Stomach smooth muscle (tissue), 2 donors: Measurements from ENCODE around the gene SLC43A2.

Experiments
- H3K27ac ChIP-seq: one replicate; pipeline ENCODE4 v1.7.0; 2013; ENCODE audit warnings: mild to moderate bottlenecking, low read length, inconsistent platforms
- H3K27me3 ChIP-seq, 2 donors: one replicate each; pipeline ENCODE4 v1.7.0; 2013; ENCODE audit warnings: low read length in 2 of 2; ENCODE audit not compliant: insufficient read depth in 2 of 2, control insufficient read depth in 1 of 2
- H3K36me3 ChIP-seq, 2 donors: one replicate each; pipeline ENCODE4 v1.7.0; 2013; ENCODE audit warnings: low read length in 2 of 2; ENCODE audit not compliant: control insufficient read depth in 2 of 2, insufficient read depth in 2 of 2
- H3K4me1 ChIP-seq: one replicate; pipeline ENCODE4 v1.7.0; 2013; ENCODE audit warnings: low read length; ENCODE audit not compliant: control insufficient read depth, insufficient read depth
- H3K4me3 ChIP-seq, 2 donors: one replicate each; pipeline ENCODE4 v1.7.0; 2013; ENCODE audit warnings: low read length in 2 of 2
- H3K9ac ChIP-seq, 2 donors: one replicate each; pipeline ENCODE4 v1.7.0; 2013; ENCODE audit warnings: low read length in 2 of 2, mild to moderate bottlenecking in 1 of 2
- H3K9me3 ChIP-seq, 2 donors: one replicate each; pipeline ENCODE4 v1.7.0; 2013; ENCODE audit warnings: low read length in 2 of 2; ENCODE audit not compliant: control insufficient read depth in 2 of 2
- donor health status: healthy.
- donor health status: Pancreatic carcinoma.

The SLC43A2 gene

DNA sequence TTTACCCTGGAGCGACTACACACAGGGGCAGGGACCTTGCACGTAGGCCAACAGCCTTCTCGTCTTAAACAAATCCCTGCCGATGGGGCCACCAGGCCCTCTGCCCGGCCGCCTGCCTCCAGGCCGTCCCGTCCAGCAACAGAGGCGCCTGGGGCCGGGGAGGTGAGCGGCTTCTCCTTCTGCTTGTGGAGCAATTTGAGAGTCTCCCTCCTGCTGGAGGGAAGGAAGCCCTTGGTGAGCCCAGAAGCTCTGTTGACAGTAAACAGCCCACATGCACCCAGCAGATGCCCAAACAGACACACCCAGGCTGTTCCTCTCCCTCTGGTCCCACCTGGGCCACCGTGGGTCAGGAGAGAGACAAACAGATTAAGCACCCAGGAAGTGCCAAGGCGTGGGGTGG is 8.1 kb downstream of the SLC43A2 start:
- H3K4me3 ChIP-seq = no peak overlapping the region
- peaks cover 0 to 3% of the 10 kb centered on the region in 2 donors for H3K36me3 ChIP-seq
- no peak overlapping the region for H3K9ac ChIP-seq
- H3K9me3 ChIP-seq = no peaks in the 10 kb centered on the region
- no peaks in the 10 kb centered on the region for H3K4me1 ChIP-seq
- H3K27me3 ChIP-seq = no peaks in the 10 kb centered on the region
- no peak overlapping the region for H3K27ac ChIP-seq

DNA sequence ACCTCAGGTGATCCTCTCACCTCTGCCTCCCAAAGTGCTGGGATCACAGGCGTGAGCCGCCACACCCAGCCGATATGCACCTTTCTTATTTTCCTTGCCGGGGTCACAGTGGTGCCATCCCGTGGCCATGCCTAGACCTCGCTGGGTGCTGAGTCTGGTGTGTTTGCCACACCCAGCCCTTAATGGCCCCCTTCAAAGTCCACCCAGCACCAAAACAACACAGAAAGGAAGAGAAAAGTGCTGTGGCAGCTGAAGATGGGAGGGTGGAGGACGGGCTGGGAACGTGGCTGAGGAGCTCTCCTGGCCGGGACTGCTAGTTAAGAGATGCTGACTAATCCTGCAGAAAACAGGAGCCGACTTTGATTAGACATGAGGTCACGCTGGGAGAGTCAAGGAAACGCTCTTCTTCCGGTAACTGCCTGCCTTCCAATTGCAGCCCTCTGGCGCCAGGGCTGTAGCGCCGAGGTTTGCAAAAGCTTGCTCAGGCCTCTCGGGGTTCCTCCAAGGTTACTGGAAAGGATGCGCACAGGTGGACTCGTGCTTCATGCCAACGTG is 10.9 kb downstream of the SLC43A2 start:
- no peak overlapping the region for H3K9ac ChIP-seq
- H3K4me3 ChIP-seq = no peak overlapping the region
- H3K27ac ChIP-seq = no peak overlapping the region

DNA sequence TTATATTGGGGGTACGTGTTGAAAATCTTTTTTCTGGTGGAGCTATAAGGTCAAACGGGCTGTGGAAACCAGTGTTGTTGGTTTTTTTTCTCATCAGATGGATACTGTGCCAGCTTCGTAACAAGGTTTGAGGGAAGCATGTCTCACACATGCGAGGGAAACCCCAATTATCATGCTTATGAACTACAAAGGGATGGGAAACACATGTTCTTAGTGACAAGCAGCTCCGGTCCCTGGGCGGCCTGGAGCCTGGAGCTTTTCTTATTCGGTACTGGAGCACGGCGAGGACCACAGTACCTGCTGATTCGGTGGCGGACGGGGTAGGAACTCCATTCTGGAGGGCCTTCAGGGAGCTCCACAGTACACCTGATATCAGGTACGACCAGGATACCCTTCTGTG is 12.5 kb downstream of the SLC43A2 start:
- H3K27me3 ChIP-seq = no peaks in the 10 kb centered on the region
- H3K4me3 ChIP-seq = no peak overlapping the region
- H3K9ac ChIP-seq = no peak overlapping the region
- no peak overlapping the region for H3K27ac ChIP-seq
- H3K4me1 ChIP-seq = no peaks in the 10 kb centered on the region
- H3K9me3 ChIP-seq = no peaks in the 10 kb centered on the region
- peaks cover 0 to 3% of the 10 kb centered on the region in 2 donors for H3K36me3 ChIP-seq

More for the DNA sequence above, 10.9 kb downstream of the SLC43A2 start:
- no peaks in the 10 kb centered on the region for H3K4me1 ChIP-seq
- H3K27me3 ChIP-seq = no peaks in the 10 kb centered on the region
- no peaks in the 10 kb centered on the region for H3K9me3 ChIP-seq
- H3K36me3 ChIP-seq = peaks cover 0 to 3% of the 10 kb centered on the region in 2 donors

DNA sequence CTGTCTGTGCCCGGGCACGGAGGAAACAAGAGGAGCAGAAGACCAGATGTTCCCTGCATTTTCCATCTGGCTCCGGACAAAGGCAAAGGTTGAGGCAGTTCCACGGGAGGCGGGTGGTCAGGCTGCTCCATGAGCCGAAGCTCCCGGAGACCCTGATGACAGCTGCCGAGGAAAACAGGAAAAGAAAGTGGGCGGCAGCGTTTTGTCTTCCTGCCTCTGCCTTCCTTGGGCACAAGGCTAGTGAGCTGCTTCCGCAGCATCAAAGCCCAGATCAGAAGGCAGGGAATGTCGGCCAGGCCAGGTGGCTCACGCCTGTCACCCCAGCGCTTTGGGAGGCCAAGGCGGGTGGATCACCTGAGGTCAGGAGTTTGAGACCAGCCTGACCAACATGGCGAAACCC is 16.2 kb downstream of the SLC43A2 start:
- no peak overlapping the region for H3K9ac ChIP-seq
- H3K36me3 ChIP-seq = peaks cover 0 to 3% of the 10 kb centered on the region in 2 donors
- H3K27me3 ChIP-seq = no peaks in the 10 kb centered on the region
- no peaks in the 10 kb centered on the region for H3K9me3 ChIP-seq
- H3K4me3 ChIP-seq = no peak overlapping the region
- no peaks in the 10 kb centered on the region for H3K4me1 ChIP-seq
- H3K27ac ChIP-seq = no peak overlapping the region

DNA sequence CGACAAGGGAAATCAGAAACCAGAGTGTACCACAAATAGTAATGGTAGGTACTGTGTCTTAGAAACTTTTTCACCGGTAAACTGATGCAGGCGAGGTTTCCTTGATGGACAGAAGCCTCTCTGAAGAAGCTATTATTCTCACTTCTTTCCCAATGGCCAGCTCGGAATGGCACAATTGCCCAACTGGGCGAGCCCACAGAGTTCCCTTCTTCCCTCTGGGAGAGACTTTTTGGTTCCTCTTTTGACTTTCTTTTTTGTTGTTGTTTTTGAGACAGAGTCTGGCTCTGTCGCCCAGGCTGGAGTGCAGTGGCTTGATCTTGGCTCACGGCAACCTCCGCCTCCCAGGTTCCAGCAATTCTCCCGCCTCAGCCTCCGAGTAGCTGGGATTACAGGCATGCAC is 16.9 kb downstream of the SLC43A2 start:
- H3K9ac ChIP-seq = no peak overlapping the region
- H3K27ac ChIP-seq = no peak overlapping the region
- no peaks in the 10 kb centered on the region for H3K27me3 ChIP-seq
- no peaks in the 10 kb centered on the region for H3K9me3 ChIP-seq
- H3K36me3 ChIP-seq = peaks cover 0 to 3% of the 10 kb centered on the region in 2 donors
- H3K4me3 ChIP-seq = no peak overlapping the region
- peaks cover 2% of the 10 kb centered on the region for H3K4me1 ChIP-seq

DNA sequence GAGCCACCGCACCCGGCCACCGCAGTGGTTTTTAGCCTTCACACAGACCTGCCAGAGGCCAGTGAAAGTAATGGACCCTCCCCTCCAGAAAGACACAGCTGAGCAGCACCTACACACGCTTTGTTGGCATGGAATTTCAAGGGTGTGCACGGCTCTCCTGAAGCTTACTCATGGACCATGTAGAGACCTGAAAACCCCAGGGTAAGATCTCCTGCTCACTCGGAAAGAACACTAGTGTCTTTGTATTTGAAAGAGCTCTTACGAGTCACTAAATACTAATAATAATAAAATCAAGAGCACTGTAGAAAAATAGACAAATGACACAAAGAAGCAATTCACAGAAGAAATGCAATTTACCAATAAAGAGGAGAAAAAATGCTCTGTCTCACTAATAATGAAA is 20.0 kb downstream of the SLC43A2 start:
- Histone ChIP-seq H3K27me3 (no peaks in the 10 kb centered on the region), H3K36me3 (peaks cover 0 to 4% of the 10 kb centered on the region in 2 donors), H3K9ac (no peak overlapping the region), H3K4me3 (no peak overlapping the region), H3K4me1 (peaks cover 6% of the 10 kb centered on the region), H3K9me3 (no peaks in the 10 kb centered on the region), H3K27ac (no peak overlapping the region)

DNA sequence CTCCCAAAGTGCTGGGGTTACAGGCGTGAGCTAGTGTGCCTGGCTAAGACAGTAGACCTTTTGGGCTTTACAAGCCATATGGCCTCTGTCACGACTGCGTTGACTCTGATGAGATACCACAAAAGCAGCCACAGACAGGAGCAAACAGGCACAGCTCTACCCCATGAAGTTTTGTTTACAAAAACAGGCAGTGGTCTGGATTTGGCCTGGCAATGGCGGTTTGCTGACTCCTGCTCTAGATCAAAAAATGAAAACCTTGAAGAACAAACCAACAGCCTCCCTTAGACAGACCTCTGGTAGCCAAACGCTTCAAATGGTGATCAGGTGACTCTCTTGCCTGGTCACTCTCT is 20.7 kb downstream of the SLC43A2 start:
- Histone ChIP-seq H3K9ac (no peak overlapping the region), H3K9me3 (no peaks in the 10 kb centered on the region), H3K27ac (peak overlapping the region; percentile 41), H3K36me3 (peaks cover 0 to 4% of the 10 kb centered on the region in 2 donors), H3K4me3 (no peak overlapping the region), H3K4me1 (peaks cover 6% of the 10 kb centered on the region), H3K27me3 (no peaks in the 10 kb centered on the region)

DNA sequence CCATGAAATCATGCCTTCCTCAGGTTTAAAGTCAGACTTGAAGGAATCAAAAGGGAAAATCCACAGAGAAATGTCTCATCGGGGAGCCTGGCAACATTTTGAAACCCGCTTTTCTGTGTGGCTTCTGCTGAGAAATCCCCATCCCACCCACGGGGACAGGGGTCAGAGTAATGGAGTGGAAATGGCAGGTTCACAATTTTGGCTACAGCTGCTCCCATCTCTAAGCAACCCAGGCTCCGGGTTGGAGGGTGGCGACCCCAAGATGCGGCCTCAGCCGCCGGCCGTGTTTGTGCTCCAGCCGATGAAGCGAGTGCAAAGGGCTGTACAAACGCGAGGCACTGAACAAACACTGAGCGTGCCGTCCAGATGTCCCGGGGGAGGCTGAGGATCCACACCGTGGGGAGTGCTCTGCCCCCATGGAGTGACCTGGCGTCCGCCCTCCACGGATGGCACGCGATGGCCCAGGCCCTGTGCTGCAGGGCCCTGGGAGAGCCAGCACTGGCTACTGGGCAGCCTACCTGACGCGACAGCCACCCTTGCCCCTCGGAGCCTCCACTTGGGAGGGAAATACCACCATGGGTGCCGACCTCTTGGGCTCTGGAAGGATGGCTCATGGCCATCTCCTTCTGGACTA is 22.2 kb downstream of the SLC43A2 start:
- Histone ChIP-seq H3K9ac (no peak overlapping the region), H3K9me3 (no peaks in the 10 kb centered on the region), H3K27ac (no peak overlapping the region), H3K4me1 (peaks cover 6% of the 10 kb centered on the region), H3K36me3 (peaks cover 0 to 4% of the 10 kb centered on the region in 2 donors), H3K4me3 (no peak overlapping the region), H3K27me3 (no peaks in the 10 kb centered on the region)

DNA sequence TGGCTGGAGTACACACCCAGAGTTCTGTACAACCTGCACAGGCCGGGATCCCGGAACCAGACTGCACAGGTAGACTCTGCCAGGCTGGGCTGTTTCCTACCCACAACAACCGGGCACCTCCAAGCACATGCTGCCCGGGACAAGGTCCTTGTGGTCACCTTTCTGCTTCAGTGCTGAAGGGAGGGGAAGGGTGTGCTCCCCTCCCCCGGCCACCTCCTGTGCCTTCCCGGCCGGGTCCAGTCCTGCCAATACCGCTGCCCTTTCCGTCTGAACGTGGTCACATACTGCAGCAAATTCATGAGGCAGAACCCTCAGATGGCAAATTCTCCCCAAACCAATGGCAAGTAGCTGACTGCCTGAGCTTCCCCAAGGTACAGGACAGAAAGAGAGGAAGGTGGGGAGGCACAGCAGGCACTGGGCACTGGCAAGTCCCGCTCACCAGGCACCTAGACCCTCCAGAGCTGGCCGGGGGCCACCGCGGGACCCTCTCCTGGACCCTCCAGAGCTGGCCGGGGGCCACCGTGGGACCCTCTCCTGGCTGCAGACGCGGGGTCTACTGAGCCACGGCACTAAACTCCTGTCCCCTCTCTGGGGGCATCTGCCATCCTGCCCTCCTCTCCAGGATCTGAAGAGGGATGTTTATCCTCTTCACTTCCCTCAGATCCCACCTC is 22.8 kb downstream of the SLC43A2 start:
- Histone ChIP-seq H3K4me1 (peaks cover 6% of the 10 kb centered on the region), H3K9ac (no peak overlapping the region), H3K27ac (no peak overlapping the region)

DNA sequence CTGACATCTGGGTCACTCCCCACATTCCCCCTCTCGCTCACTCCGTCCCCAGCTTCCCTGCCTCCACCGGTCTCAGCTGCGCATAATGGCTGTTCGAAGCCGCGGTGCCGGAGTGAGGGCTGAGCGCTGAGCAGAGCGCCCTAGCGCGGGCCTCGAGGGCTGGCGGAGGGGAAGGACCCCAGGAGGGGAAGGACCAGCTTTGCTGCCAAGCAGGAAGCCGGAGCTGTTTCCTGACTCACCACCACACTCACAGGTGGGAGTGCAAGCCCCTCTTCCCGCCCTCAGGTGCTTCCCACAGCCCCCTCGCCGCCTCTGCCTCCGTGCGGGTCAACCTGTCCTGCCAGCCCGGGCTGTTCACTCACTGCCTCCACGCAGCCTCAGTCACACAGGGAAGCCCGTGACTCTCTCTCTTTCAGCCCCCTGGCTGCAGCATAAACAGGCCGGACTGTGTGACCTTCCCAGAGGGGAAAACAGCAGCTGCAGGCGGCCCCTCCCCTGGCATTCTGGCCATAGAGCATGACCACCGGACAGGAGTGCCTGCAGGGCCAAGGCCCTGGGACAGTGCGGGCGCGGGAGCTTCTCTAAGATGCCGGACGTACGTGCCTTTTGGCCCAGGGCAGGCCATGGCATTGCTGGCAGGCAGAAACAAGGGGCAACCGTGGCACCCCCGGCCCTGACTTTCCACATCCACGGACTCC is 23.7 kb downstream of the SLC43A2 start:
- no peak overlapping the region for H3K9ac ChIP-seq
- peaks cover 0 to 4% of the 10 kb centered on the region in 2 donors for H3K36me3 ChIP-seq
- peaks cover 6% of the 10 kb centered on the region for H3K4me1 ChIP-seq
- H3K27ac ChIP-seq = no peak overlapping the region
- H3K9me3 ChIP-seq = no peaks in the 10 kb centered on the region
- H3K4me3 ChIP-seq = no peak overlapping the region
- H3K27me3 ChIP-seq = no peaks in the 10 kb centered on the region

More for the DNA sequence above, 22.8 kb downstream of the SLC43A2 start:
- Histone ChIP-seq H3K4me3 (no peak overlapping the region), H3K27me3 (no peaks in the 10 kb centered on the region), H3K9me3 (no peaks in the 10 kb centered on the region), H3K36me3 (peaks cover 0 to 4% of the 10 kb centered on the region in 2 donors)
